NB4 (cell line): ENCODE data around the gene ZNF831.

Experiments
- DNase-seq: peaks from one replicate; pipeline ENCODE4 v3.0.0; 2010; ENCODE audit warnings: low read depth
- H3K4me3 ChIP-seq: one replicate; pipeline ENCODE4 v1.5.1; 2011; ENCODE audit warnings: mild to moderate bottlenecking, low read depth, low read length, moderate library complexity
- CTCF ChIP-seq: IDR thresholded peaks from one replicate; pipeline ENCODE4 v1.5.1; 2012; ENCODE audit warnings: low read depth, low read length
- MAX ChIP-seq: IDR thresholded peaks from 2 replicates; pipeline ENCODE4 v1.6.1; 2011; ENCODE audit warnings: low read depth, low read length
- MYC ChIP-seq: IDR thresholded peaks from 2 replicates; pipeline ENCODE4 v1.6.1; 2011; ENCODE audit warnings: low read depth, low read length
- POLR2A ChIP-seq: IDR thresholded peaks from 2 replicates; pipeline ENCODE4 v1.6.1; 2011; ENCODE audit warnings: mild to moderate bottlenecking; ENCODE audit not compliant: insufficient read length; ENCODE audit errors: extremely low read depth

Gene ZNF831

GRCh38 chr20:59299945-59300332 lies 136.3 kb downstream of the ZNF831 start:
- H3K4me3 ChIP-seq: no peak overlapping the region
- DNase-seq: peak; percentile 12
- TF ChIP-seq CTCF (no peak), POLR2A (no peak), MYC (no peak), MAX (no peak)

GRCh38 chr20:59300333-59301081 lies 136.9 kb downstream of the ZNF831 start, which contains the start of gene EDN3:
Gene EDN3 (plus strand): TSS chr20:59300611. CDS start chr20:59300813, 202 bp downstream.
- DNase-seq: no peak
- H3K4me3 ChIP-seq: no peak within 1 kb of the TSS
- TF ChIP-seq MAX: no peak
- no peak for TF ChIP-seq POLR2A
- no peak for TF ChIP-seq MYC
- no peak for TF ChIP-seq CTCF

- TF ChIP-seq MAX (no peak), CTCF (no peak), POLR2A (no peak), MYC (no peak)
- H3K4me3 ChIP-seq: no peak overlapping the region
- DNase-seq: no peak
These were observed 137.9 kb downstream of the ZNF831 start for GRCh38 chr20:59301343-59302007.

GRCh38 chr20:59305908-59306655 lies 142.5 kb downstream of the ZNF831 start:
- DNase-seq: no peak
- H3K4me3 ChIP-seq: no peak overlapping the region
- TF ChIP-seq POLR2A: no peak

GRCh38 chr20:59307270-59307669 lies 143.6 kb downstream of the ZNF831 start:
- no peak for TF ChIP-seq POLR2A
- no peak for TF ChIP-seq MYC
- no peak for TF ChIP-seq CTCF
- TF ChIP-seq MAX: no peak
- H3K4me3 ChIP-seq: no peak overlapping the region
- no peak for DNase-seq
